ENCODE results near the gene GUCY2D.

The GUCY2D gene

DNA sequence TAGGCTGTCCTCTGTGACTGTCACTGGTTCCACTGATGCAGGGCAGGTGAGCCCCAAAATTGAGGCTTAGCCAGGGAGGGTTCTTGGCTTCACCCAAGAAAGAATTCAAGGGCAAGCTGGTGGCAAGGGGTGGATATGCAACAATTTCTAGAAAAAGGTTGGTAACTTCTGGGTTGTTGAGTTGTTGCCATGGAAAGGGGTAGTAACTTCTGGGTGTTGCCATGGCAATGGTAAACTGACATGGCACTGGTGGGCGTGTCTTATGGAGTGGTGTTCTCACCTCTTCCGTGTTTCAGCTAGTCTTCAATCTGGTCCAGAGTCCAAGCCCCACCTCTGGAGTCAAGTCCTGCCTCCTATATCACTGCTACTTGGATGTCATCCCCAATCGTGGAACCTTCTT is 9.5 kb upstream of the GUCY2D start:
- peak in 1 of 3 donors; percentile 26 for DNase-seq

DNA sequence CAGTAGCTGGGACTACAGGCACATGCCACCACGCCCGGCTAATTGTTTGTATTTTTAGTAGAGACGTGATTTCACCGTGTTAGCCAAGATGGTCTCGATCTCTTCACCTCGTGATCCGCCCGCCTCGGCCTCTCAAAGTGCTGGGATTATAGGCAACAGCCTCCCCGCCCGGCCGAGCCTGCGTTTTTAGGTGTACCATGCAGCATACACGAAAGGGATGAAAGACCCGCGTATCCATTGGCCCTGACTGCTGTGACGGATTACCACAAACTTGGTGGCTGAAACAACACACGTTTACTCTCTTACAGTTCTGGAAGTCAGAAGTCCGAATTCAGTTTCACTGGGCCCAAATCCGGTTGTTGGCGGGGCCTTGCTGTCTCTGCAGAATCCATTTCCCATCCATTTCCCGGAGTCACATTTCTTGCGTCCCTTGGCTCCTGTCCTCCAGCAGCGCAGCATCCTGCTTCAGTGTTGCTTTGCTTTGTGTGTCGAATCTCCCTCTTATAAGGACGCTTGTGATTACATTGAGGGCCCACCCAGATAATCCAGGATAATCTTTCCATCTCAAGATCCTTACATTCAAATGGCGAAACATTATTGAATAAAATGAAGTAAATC is 8.3 kb upstream of the GUCY2D start:
- no peak for DNase-seq

DNA sequence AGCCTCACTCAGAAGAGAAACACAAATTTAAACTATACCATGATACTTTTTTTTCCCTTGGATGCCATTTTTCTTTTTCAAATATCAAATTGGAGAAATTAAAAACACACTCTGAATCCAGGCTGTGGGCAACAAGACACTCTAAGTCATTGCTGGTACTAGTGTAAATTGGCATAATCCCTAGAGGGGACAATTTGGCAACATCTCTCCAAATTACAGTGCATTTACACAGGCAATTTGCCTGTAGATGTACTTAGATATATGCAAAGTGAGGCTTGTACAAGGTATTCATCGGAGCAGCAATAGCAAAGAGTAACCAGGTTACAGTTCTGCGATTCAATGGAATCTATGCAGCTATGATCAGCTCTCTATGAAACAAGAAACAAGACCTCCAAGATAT is 6.7 kb upstream of the GUCY2D start:
- DNase-seq, result no peak

DNA sequence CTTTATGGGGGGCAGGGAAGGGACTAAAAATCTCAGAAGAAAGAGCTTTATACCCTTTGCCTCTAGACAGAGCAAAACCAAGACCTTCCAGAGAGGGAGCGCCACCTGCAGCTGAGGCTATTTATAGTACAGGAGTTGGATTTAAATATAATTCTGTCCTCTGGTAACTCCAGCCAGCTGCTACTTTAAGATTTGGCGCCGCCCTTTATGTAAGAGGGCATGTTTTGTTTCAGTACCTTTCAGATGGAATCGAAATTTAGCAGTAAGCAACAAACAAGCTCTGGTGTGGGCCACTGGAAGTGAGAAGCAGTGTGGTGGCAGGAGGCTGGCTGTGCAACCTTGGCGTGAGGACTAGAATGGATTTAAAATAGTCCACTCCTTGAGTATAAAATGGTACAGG is 5.2 kb upstream of the GUCY2D start:
- DNase-seq, result peak in 2 of 3 donors; percentile 29

DNA sequence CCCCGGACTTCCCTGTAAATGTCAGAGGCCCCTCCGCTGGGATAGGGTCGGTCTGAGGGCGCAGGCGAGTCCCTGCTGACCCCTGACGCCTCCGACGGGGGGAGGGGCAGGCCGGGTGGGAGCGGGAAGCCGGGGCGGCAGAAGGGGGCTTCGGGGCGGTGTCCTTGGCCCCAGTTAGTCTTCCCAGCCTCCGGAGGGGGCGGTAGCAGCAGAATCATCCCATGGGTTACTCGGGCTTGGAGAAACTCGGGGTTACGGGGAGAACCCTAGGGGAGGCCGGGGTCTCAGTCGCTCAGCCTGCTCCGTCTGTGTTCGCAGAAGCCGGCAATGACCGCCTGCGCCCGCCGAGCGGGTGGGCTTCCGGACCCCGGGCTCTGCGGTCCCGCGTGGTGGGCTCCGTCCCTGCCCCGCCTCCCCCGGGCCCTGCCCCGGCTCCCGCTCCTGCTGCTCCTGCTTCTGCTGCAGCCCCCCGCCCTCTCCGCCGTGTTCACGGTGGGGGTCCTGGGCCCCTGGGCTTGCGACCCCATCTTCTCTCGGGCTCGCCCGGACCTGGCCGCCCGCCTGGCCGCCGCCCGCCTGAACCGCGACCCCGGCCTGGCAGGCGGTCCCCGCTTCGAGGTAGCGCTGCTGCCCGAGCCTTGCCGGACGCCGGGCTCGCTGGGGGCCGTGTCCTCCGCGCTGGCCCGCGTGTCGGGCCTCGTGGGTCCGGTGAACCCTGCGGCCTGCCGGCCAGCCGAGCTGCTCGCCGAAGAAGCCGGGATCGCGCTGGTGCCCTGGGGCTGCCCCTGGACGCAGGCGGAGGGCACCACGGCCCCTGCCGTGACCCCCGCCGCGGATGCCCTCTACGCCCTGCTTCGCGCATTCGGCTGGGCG is 542 bp downstream of the GUCY2D start:
- no peak for DNase-seq

DNA sequence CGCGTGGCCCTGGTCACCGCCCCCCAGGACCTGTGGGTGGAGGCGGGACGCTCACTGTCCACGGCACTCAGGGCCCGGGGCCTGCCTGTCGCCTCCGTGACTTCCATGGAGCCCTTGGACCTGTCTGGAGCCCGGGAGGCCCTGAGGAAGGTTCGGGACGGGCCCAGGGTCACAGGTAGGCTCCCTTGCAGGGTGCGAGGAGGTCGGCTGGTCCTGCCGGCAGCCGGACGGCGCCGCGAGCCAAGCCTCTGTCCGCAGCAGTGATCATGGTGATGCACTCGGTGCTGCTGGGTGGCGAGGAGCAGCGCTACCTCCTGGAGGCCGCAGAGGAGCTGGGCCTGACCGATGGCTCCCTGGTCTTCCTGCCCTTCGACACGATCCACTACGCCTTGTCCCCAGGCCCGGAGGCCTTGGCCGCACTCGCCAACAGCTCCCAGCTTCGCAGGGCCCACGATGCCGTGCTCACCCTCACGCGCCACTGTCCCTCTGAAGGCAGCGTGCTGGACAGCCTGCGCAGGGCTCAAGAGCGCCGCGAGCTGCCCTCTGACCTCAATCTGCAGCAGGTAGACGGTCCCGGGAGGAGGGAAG is 1.3 kb downstream of the GUCY2D start:
- DNase-seq, result no peak

DNA sequence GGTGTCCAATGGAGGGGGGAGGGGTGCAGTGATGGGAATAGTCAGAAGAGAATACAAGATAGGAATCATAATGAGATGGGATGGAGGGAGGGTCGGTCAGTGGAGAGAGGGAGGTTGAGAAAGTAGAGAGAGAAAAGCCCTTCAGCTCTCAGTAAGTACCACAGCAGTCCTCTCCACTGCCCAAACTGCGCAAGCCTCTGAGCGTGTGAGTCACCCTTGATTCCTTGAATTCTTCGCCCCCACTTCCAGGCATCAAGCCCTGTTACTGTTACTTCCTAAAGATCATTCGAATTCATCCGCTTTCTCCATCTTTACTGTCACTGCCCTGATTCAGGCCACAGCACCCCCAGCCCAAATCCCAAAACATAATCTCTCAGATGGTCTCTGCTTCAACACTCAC is 2.5 kb downstream of the GUCY2D start:
- DNase-seq, result peak; percentile 54 to 70 (median 58)

DNA sequence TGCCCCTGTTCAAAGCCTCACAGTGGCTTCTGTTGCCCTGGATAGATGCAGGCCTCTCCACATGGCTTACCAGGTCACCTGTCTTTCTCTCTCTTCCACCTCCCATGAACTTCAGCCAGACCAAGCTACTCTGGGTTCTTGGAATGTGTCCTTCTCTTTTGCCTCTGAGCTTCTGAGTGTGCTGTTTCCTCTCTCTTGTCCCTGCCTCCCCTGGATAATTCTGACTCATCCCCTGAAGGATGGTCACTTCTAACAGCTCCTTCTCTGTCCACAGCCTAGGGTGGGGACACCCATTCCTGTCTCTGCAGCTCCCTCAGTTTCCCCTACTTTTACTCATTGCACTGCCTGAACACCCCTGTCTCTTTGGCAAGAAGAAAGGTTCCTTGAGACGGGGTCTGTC is 2.9 kb downstream of the GUCY2D start:
- peak; percentile 41 to 50 (median 47) for DNase-seq

DNA sequence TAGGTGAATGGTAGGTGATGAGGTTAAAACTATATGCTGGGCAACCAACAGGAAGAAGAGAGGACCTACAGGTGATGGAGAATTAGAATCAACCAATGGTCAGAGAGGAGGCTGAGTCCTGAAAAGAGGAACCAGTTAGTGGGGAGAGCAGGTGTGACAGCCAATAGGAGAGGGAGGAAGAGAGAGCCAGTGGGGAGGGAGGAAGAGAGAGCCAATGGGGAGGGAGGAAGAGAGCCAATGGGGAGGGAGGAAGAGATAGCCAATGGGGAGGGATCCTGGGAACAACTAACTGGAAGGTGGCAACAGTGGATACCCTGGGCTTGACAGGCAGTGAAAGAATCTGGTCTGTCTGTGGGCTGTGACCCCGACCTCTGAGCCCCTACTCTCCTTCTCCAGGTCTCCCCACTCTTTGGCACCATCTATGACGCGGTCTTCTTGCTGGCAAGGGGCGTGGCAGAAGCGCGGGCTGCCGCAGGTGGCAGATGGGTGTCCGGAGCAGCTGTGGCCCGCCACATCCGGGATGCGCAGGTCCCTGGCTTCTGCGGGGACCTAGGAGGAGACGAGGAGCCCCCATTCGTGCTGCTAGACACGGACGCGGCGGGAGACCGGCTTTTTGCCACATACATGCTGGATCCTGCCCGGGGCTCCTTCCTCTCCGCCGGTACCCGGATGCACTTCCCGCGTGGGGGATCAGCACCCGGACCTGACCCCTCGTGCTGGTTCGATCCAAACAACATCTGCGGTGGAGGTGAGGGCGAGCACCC is 3.7 kb downstream of the GUCY2D start:
- DNase-seq, result no peak

DNA sequence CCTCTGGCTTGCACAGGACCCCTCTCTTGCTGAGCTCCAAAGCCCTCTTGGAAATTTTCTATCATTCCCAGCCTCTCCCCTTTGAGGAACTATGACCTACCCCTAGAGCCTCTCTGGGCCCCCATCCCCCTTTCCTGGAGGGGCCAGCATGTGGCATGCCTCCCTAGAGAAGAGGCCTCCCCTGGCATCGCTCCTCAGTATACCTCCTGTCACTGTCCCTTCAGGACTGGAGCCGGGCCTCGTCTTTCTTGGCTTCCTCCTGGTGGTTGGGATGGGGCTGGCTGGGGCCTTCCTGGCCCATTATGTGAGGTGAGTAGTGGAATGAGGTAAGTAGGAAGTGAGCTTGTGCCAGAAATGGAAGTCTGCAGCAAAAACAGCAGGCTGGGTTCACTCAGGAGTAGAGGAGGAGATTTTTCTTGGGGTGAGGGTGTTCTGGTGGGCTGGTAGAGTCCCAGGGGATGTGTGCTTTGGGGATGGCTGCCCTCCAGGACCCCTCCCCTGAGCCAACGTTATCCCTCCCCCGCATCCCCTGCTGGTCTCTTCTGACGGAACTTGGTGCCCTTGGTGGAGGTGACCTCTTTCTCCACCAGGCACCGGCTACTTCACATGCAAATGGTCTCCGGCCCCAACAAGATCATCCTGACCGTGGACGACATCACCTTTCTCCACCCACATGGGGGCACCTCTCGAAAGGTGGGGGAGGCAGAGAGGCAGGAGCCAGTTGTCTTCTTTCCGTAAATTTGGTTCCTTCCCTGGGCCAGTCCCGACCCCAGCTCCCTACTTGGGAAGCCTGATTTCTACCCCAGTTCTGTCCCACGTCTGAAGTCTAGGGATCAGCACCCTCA is 4.6 kb downstream of the GUCY2D start:
- no peak for DNase-seq

DNA sequence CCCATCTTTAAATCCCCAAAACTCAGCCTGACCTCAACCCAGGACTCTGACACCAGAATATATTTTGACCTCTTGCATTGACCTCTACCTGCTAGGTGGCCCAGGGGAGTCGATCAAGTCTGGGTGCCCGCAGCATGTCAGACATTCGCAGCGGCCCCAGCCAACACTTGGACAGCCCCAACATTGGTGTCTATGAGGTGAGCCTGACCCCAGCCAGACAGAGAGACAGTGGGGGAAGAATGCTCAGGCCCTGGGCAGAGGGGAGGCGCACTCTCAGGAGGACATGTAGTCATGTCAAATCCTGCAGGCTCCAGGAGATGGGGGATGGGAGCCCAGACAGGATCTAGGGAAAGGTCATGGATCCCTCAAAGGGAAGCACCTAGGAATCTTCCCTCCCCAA is 5.4 kb downstream of the GUCY2D start:
- DNase-seq, result no peak

DNA sequence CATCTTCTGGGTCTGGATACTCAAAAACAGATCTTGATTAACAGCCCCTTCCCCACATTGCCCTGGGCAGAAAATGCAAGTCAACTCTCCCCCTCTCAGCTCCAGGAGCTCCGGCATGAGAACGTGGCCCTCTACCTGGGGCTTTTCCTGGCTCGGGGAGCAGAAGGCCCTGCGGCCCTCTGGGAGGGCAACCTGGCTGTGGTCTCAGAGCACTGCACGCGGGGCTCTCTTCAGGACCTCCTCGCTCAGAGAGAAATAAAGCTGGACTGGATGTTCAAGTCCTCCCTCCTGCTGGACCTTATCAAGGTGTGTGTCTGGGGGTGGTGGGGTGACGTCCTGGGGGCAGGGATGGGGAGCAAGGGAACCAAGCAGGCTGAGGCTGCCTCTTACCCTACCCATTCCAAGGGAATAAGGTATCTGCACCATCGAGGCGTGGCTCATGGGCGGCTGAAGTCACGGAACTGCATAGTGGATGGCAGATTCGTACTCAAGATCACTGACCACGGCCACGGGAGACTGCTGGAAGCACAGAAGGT is 9.7 kb downstream of the GUCY2D start:
- no peak for DNase-seq

DNA sequence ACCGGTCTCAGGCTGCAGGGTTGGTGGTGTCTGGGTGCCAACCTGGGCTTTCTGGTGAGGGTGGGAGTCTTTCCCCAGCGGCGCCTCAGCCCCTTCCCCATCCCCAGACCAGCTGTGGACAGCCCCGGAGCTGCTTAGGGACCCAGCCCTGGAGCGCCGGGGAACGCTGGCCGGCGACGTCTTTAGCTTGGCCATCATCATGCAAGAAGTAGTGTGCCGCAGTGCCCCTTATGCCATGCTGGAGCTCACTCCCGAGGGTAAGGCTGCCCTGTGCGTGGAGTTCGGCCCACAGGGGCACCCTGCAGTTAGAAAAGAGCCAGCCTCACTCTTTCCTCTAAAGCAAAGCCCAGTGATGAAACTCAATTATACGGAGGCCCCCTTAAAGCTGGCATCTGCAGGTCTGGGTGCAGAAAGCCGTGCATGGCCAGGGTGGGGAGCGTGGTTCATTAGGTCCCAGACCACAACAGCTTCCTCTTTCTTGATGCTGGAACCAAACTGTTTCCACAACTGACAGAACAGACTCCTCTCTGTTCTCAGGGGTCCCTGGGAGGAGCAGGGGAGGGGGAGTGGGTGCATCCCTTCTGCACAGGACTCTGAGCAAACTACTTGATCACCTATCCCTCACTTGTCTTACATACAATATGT is 10.7 kb downstream of the GUCY2D start:
- peak in 1 of 3 donors; percentile 28 for DNase-seq

DNA sequence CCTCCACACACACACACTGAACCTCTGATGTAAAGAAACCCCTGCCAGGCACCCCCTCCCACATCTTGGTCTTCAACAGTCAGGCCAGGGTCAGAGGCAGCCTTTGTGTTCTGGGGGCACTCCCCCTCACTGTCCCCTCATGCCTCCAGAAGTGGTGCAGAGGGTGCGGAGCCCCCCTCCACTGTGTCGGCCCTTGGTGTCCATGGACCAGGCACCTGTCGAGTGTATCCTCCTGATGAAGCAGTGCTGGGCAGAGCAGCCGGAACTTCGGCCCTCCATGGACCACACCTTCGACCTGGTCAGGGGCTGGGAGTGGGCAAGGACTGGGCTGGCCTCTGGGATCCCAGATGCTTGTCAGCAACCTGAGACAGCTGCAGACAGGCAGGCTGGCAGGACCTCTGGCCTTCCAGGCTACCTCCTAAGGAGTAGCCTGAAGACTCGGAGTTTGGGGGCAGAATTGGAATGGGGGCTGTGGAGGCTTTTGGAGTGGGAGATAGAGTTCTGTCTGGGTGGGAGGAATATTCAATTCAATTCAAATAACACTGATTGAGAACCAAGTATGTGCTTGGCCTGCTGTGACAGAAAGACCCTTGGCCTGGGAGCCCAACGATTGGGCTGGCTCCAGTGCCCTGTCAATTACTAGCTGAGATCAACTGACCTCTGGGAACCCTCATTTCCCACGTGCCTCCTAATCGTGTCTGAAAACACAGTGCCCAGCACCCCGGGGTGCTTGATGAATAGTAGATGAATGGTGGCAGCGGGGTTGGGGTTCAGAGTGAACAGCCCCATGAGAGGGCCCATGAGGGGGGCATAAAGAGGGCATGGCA is 11.5 kb downstream of the GUCY2D start:
- no peak for DNase-seq

DNA sequence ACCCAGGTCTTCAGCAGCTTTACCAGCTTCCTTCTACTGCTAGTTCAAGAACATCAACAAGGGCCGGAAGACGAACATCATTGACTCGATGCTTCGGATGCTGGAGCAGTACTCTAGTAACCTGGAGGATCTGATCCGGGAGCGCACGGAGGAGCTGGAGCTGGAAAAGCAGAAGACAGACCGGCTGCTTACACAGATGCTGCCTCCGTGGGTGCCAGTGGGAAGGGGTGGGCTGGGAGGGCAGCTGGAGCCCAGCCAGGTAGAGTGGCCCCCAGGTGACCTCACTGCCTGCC is 12.1 kb downstream of the GUCY2D start:
- DNase-seq, result no peak

DNA sequence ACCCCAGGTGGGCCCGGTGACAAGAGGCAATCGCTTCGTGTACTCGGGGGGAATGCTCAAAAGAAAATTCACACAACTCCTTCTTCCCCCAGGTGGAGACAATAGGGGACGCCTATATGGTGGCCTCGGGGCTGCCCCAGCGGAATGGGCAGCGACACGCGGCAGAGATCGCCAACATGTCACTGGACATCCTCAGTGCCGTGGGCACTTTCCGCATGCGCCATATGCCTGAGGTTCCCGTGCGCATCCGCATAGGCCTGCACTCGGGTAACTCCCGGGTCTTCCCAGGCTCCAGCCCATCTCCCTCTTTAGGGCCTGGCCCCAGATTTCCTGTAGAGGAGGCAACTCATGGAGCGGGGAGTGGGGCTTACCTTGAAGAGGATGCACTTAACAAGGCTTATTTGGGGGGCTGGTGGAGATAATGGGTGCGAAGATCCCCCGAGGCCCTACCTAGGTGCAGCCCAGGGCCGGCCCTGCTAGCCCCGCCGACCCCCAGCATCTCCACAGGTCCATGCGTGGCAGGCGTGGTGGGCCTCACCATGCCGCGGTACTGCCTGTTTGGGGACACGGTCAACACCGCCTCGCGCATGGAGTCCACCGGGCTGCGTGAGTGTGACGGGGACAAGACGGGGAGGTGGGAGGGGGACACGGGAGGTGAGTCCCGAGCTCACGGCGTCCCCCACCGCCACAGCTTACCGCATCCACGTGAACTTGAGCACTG is 13.0 kb downstream of the GUCY2D start:
- no peak for DNase-seq

DNA sequence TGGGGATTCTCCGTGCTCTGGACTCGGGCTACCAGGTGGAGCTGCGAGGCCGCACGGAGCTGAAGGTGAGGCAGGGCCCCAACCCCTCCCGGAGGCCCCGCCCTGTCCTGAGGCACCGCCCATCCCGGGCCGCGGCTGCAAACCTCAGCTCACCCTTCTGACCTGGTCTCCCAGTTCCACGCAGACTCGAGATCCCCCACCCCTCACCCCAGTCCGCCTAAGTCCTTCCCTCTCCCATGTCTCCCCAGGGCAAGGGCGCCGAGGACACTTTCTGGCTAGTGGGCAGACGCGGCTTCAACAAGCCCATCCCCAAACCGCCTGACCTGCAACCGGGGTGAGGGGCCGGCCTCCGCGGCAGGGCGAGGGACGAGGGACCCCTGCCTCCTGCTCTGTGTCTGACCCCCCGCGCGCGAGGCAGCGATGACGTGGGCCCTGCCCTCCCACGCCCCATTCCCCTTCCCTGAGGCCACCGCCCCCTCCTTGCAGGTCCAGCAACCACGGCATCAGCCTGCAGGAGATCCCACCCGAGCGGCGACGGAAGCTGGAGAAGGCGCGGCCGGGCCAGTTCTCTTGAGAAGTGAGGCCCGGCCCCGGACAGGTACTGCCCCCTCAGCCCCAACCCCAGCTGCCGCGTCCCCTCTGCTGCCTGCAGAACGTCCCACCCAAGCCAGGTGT is 13.7 kb downstream of the GUCY2D start:
- DNase-seq, result peak in 1 of 3 donors; percentile 27

DNA sequence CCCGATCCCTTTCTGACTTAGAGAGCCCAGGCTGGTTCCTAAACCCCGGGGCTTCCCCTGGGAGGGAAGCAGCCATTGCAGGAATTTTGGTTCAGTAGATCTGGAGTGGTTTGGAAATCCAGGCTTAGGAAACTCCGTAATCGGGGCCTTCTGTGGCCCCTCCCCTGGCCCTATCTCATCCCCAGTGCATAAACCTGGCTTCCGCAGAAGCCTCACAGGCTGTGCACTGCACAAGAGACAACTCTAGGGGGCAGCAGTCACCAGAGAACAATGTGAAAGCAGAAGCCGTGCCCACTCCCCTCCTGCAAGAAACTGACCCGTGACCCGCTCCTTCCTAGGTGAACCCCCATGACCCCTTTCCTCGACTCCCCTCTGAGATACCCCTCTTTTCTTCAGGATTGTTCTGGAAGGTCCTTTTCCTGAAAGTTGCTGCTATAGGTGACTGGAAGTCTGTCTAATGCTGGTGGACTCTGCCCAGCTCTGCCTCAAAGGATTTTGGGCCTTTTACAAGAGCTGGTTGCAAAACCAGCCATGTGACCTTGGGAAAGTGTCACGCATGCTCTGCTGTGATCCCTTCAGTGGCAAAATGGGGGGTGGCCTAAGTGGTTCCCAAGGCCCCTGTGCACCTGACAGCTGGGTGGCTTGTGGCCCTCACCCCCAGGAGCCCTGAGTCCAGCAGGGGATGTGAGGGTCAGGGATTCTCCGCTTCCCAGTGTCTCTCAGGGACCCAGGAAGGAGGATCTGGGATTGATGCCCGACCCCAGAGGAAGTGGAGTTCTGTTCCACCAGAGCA is 14.4 kb downstream of the GUCY2D start:
- DNase-seq, result peak; percentile 82 to 88 (median 85)

DNA sequence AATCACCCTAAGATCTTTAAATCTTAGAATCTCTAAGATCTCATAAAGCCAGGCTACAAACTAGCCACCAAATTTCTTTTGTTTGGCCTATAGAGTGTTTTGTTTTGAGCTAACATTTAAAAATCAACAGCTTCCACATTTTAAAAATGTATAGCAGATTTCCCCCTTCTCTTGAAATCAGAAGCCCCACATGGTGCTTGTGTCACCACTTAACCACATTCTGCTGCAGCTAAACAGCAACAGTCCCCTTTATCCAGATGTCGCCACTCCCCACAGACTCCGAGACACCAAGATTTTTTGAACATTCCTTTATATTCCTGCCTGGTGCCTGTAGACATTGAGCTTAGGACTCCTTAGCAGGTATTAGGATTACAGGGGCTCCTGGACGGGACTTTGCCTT is 16.0 kb downstream of the GUCY2D start:
- peak; percentile 80 to 85 (median 81) for DNase-seq
